Urothelium cell line (cell line): ENCODE measurements around the gene TIGIT.

ENCODE experiments used
- DNase-seq: peaks from one replicate; pipeline ENCODE4 v3.0.0; 2011; ENCODE audit warnings: low spot score, mixed read lengths
- FAIRE-seq: peaks from 2 replicates; lab custom pipeline; 2011; peaks lifted over from hg19 to GRCh38; lab: Jason Lieb, UNC

Gene TIGIT

GRCh38 chr3:114308830-114309229 lies 15.0 kb downstream of the TIGIT start:
- DNase-seq (no peak), FAIRE-seq (no peak)

- FAIRE-seq (peak; percentile 56), DNase-seq (no peak)
Measured at GRCh38 chr3:114310695-114311094, 16.9 kb downstream of the TIGIT start.

GRCh38 chr3:114313426-114313825 lies 19.6 kb downstream of the TIGIT start:
- DNase-seq (no peak), FAIRE-seq (no peak)

GRCh38 chr3:114314282-114314681 lies 20.5 kb downstream of the TIGIT start:
- no peak for FAIRE-seq
- DNase-seq = no peak

GRCh38 chr3:114318295-114318694 lies 24.5 kb downstream of the TIGIT start:
- DNase-seq (no peak), FAIRE-seq (no peak)

GRCh38 chr3:114319453-114319852 lies 25.6 kb downstream of the TIGIT start:
- FAIRE-seq = no peak
- DNase-seq = peak; percentile 29

- FAIRE-seq (no peak), DNase-seq (no peak)
Measured at GRCh38 chr3:114320246-114320645, 26.4 kb downstream of the TIGIT start.

- no peak for DNase-seq
- FAIRE-seq = no peak
Measured at GRCh38 chr3:114323546-114324254, 29.9 kb downstream of the TIGIT start.

- DNase-seq = no peak
- FAIRE-seq = no peak
Measured at GRCh38 chr3:114327665-114328064, 33.8 kb downstream of the TIGIT start.

- no peak for FAIRE-seq
- DNase-seq = no peak
Measured at GRCh38 chr3:114328345-114328744, 34.5 kb downstream of the TIGIT start.

GRCh38 chr3:114329823-114330222 lies 36.0 kb downstream of the TIGIT start:
- no peak for FAIRE-seq
- DNase-seq = no peak

GRCh38 chr3:114331007-114331406 lies 37.2 kb downstream of the TIGIT start:
- DNase-seq (no peak), FAIRE-seq (no peak)

- no peak for FAIRE-seq
Measured at GRCh38 chr3:114331710-114332109, 37.9 kb downstream of the TIGIT start.

GRCh38 chr3:114332342-114333179 lies 38.7 kb downstream of the TIGIT start:
- FAIRE-seq = no peak
- no peak for DNase-seq

More at GRCh38 chr3:114331710-114332109, 37.9 kb downstream of the TIGIT start:
- DNase-seq = no peak

- no peak for FAIRE-seq
- DNase-seq = no peak
Measured at GRCh38 chr3:114333180-114333922, 39.5 kb downstream of the TIGIT start.

GRCh38 chr3:114333923-114334240 lies 40.1 kb downstream of the TIGIT start:
- DNase-seq (no peak), FAIRE-seq (no peak)

GRCh38 chr3:114336122-114336697 lies 42.4 kb downstream of the TIGIT start:
- DNase-seq = no peak
- no peak for FAIRE-seq

- no peak for FAIRE-seq
- DNase-seq = no peak
Measured at GRCh38 chr3:114336857-114337256, 43.0 kb downstream of the TIGIT start.

GRCh38 chr3:114338651-114339357 lies 45.0 kb downstream of the TIGIT start:
- FAIRE-seq = no peak
- no peak for DNase-seq

GRCh38 chr3:114344492-114344891 lies 50.7 kb downstream of the TIGIT start:
- DNase-seq = no peak
- peak; percentile 30 for FAIRE-seq

GRCh38 chr3:114350271-114350670 lies 56.4 kb downstream of the TIGIT start:
- FAIRE-seq = no peak
- DNase-seq = no peak
